ENCODE measurements around the gene WNT2.
"Not testable (repeated sequence)": the region's sequence is repeated elsewhere in the genome, so short reads cannot be mapped to it uniquely, and the experiment has no call there.

The WNT2 gene

DNA sequence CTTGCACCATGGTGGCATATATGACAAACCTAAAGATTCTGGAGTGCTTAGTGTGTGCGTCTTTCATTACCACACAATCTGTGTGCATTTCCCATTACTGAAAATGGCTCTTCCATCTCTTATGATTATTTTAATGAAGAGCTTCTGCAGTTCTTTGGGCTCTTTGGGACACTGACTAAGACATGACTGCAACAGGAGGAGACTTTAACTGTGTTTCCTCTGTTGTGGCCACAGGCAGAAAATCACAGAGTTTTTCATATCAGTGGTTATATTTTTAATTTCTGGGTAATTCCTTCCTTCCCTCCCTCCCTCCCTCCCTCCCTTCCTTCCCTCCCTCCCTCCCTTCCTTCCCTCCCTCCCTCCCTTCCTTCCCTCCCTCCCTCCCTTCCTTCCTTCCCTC is 58.1 kb downstream of the WNT2 start:
- Mint-ChIP-seq H3K36me3 (ENCODE audit: low read depth) (no peaks in the 10 kb centered on the region), H3K27ac (no peak overlapping the region), H3K4me1 (ENCODE audit: low read depth) (no peaks in the 10 kb centered on the region), H3K27me3 (peaks cover 4% of the 10 kb centered on the region), H3K9me3 (no peaks in the 10 kb centered on the region), H3K4me3 (no peak overlapping the region)
- intact Hi-C loops (cut with micrococcal nuclease), result no loop called here

DNA sequence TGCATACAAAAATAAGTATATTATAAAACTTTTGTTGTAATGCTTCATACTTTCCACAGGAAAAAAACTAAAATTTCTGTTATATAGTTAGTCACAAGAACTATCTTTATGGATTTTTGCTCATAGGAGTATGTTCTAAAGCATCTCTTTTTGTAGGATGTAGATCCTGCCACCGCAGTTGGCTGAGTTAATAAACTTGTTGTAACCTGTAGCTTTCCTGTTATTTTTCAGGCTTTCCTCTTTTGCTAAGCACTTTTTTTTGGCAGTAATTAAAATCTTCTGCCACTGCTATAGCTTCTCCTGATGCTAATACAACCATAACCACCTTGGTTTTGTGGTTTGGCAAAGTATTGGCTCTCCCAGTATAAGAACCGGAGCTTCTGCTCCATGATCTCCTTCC is 60.3 kb downstream of the WNT2 start:
- no peaks in the 10 kb centered on the region for H3K9me3 Mint-ChIP-seq
- intact Hi-C loops (cut with micrococcal nuclease), result no loop called here
- H3K36me3 Mint-ChIP-seq (ENCODE audit: low read depth), result no peaks in the 10 kb centered on the region
- H3K4me1 Mint-ChIP-seq (ENCODE audit: low read depth), result no peaks in the 10 kb centered on the region
- H3K27me3 Mint-ChIP-seq, result peaks cover 4% of the 10 kb centered on the region
- no peak overlapping the region for H3K27ac Mint-ChIP-seq
- no peak overlapping the region for H3K4me3 Mint-ChIP-seq

DNA sequence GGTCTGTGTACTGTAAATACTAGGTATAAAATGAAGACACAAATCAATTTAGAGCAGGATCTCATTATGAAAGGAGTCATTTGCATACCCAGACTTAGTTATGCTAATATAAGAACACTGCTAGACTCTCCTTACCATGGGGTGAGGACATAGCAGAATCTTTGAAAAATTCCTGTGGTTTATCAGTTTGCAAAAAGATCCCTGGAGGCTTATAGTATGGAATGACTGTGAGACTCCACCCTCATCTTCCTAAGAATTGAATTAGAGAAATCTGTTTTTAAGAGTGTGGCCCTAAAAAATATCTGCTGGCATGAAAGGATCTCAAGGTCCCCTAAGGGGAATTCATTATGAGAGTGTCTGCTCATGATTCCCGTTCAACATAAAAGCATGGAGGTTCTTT is 63.2 kb downstream of the WNT2 start:
- intact Hi-C loops (cut with micrococcal nuclease), result no loop called here
- H3K36me3 Mint-ChIP-seq (ENCODE audit: low read depth), result no peaks in the 10 kb centered on the region
- H3K4me1 Mint-ChIP-seq (ENCODE audit: low read depth), result no peaks in the 10 kb centered on the region
- H3K4me3 Mint-ChIP-seq, result no peak overlapping the region
- no peaks in the 10 kb centered on the region for H3K9me3 Mint-ChIP-seq
- no peak overlapping the region for H3K27ac Mint-ChIP-seq
- peaks cover 4% of the 10 kb centered on the region for H3K27me3 Mint-ChIP-seq

DNA sequence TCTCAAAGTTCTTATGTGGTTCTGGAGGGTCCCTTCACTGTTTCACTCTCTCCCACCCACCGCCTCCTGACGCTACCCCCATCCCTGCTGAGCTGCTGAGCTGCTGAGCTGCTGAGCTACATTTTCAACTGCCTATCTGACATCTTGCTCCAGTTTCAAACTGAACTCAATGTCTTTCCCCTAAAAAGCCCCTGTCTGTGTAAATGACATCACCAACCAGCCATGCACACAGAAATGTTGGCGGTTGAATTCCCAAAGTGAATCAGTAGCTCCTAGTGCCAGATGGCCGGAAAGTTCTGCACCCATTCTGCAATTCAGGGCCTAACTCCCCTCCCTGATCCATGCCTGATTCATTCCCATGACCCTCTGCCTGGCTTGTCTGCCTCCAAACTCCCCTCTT is 71.2 kb downstream of the WNT2 start:
- intact Hi-C loops (cut with micrococcal nuclease), result no loop called here
- Mint-ChIP-seq H3K36me3 (ENCODE audit: low read depth) (no peaks in the 10 kb centered on the region), H3K4me3 (no peak overlapping the region), H3K4me1 (ENCODE audit: low read depth) (no peaks in the 10 kb centered on the region), H3K9me3 (no peaks in the 10 kb centered on the region), H3K27ac (no peak overlapping the region), H3K27me3 (no peaks in the 10 kb centered on the region)

DNA sequence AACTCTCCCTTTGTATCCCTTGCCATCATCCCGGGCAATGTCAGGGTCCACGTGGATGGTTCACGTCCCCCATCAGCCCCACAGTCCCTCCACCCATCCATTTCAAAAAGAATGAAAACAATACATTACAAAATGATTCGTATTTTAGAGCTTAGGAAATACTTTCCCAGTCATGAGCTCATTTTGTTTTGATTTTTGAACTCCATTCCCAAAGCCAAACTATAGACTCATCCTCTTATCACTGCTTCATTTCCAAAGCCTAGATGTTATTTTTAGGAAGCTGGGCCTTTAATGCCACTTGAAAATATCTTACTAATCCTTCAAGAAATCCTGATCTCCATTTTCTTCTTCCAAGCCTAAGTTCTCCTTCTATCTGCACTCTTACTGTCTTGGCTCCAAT is 72.1 kb downstream of the WNT2 start:
- H3K4me1 Mint-ChIP-seq (ENCODE audit: low read depth), result no peaks in the 10 kb centered on the region
- no peak overlapping the region for H3K27ac Mint-ChIP-seq
- H3K36me3 Mint-ChIP-seq (ENCODE audit: low read depth), result no peaks in the 10 kb centered on the region
- H3K27me3 Mint-ChIP-seq, result no peaks in the 10 kb centered on the region
- no peak overlapping the region for H3K4me3 Mint-ChIP-seq
- no peaks in the 10 kb centered on the region for H3K9me3 Mint-ChIP-seq
- intact Hi-C loops (cut with micrococcal nuclease), result no loop called here

DNA sequence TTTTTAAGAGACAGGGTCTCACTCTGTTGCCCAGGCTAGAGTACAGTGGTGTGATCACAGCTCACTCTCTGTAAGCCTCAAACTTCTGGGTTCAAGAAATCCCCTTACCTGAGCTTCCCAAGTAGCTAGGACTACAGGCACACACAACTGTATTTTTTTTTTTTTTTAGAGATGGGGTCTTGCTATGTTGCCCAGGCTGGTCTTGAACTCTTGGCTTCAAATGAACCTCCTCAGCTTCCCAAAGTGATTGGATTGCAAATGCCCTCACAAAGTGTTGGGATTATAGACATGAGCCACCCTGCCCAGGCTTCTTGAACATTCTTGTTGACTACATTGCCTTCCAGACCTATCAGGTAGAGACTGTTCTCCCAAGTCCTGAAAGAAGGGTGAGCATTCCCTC is 72.6 kb downstream of the WNT2 start:
- Mint-ChIP-seq H3K27me3 (no peaks in the 10 kb centered on the region), H3K4me1 (ENCODE audit: low read depth) (no peaks in the 10 kb centered on the region), H3K9me3 (no peaks in the 10 kb centered on the region), H3K36me3 (ENCODE audit: low read depth) (no peaks in the 10 kb centered on the region), H3K4me3 (no peak overlapping the region), H3K27ac (no peak overlapping the region)
- intact Hi-C loops (cut with micrococcal nuclease), result no loop called here

DNA sequence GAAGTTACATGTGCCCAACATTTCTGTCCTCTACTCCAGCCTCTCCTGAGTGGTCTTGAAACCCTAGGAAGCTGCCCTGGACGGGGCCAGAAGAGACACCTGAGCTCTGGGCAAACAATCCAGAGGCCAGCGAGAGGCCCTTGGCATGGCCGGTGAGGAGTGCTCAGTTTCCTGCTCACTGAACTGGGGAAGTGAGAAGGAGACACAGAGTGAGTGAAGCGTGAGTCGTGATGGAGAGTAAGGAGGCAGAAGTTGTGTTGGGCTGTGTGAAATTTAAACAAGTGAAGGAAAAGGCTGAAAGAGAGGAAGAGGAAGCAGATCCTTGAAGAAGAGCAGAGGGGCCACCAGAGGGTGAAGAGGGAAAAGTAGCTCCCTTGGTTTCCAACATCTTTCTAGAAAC is 73.2 kb downstream of the WNT2 start:
- intact Hi-C loops (cut with micrococcal nuclease), result no loop called here
- Mint-ChIP-seq H3K27me3 (no peaks in the 10 kb centered on the region), H3K27ac (no peak overlapping the region), H3K36me3 (ENCODE audit: low read depth) (no peaks in the 10 kb centered on the region), H3K4me1 (ENCODE audit: low read depth) (no peaks in the 10 kb centered on the region), H3K4me3 (no peak overlapping the region), H3K9me3 (no peaks in the 10 kb centered on the region)

DNA sequence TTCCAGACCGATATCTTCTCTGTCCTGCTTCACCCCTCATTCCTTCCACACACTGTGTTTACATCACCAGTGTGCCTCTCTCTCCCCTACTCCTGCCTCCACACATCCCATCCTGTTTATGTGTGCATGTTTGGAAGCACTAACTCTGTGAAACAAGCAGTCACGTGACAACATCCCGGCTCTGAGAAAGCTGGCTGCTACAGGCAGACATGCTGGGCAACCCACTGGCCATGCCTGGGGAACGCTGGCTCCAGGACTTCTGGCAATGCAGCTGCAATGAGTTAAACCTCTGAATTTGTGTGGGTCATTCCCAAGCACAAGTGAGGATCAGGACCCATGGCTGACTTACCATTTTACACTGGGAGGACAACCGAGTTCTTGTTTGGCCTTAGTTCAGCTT is 74.0 kb downstream of the WNT2 start:
- Mint-ChIP-seq H3K36me3 (ENCODE audit: low read depth) (no peaks in the 10 kb centered on the region), H3K27ac (no peak overlapping the region), H3K4me3 (no peak overlapping the region), H3K4me1 (ENCODE audit: low read depth) (no peaks in the 10 kb centered on the region), H3K9me3 (no peaks in the 10 kb centered on the region), H3K27me3 (no peaks in the 10 kb centered on the region)
- intact Hi-C loops (cut with micrococcal nuclease), result no loop called here

DNA sequence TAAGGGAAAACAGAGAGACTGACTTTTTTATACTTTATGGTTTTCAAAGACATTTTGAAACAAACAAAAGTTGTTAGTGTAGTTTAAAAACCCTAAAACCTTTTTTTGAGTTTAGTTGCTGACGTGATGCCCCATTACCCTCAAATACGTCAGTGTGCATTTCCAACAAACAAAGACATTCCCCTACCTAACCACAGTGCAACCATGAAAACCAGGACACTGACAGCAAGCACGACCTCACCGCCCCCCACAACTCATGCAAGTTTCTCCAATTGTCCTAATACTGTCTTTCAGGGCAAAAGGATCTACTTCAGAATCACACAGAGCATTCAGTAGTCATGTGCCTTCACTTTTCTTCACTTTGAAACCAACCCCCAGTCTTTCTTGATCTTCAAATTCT is 75.0 kb downstream of the WNT2 start:
- Mint-ChIP-seq H3K4me1 (ENCODE audit: low read depth) (no peaks in the 10 kb centered on the region), H3K27ac (no peak overlapping the region), H3K4me3 (no peak overlapping the region), H3K36me3 (ENCODE audit: low read depth) (no peaks in the 10 kb centered on the region), H3K27me3 (no peaks in the 10 kb centered on the region), H3K9me3 (no peaks in the 10 kb centered on the region)
- intact Hi-C loops (cut with micrococcal nuclease), result no loop called here

DNA sequence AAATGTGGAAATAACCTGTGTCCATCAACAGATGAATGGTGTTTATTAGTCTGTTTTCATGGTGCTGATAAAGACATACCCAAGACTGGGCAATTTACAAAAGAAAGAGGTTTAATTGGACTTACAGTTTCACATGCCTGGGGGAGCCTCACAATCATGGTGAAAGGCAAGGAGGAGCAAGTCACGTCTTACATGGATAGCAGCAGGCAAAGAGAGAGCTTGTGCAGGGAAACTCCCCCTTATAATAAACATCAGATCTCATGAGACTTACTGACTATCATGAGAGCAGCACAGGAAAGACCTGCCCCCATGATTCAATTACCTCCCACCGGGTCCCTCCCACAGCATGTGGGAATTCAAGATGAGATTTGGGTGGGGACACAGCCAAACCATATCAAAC is 77.2 kb downstream of the WNT2 start:
- intact Hi-C loops (cut with micrococcal nuclease); H3K27ac Mint-ChIP-seq; H3K36me3 Mint-ChIP-seq (ENCODE audit: low read depth); H3K27me3 Mint-ChIP-seq; H3K4me1 Mint-ChIP-seq (ENCODE audit: low read depth); H3K4me3 Mint-ChIP-seq; H3K9me3 Mint-ChIP-seq: not testable (repeated sequence)

DNA sequence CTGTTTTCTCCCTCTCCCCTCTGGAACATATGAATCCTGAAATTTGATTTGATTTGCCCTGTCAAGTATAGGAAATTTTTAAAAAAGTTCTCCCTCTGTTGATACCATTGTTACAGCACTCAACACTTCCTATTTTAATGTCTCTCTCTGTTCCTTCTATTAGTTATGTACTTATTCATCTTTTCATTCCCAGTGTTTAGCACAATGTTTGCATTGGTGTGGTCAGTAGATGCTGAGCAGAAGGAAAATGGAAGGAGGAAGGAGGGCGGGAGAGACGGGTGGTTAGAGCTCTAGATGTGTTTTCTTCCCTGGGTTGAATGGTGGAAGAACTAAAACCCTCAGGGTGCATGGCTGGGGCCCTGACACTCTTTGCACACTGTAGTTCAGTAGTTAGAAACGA is 79.5 kb downstream of the WNT2 start:
- H3K27me3 Mint-ChIP-seq, result no peaks in the 10 kb centered on the region
- H3K4me3 Mint-ChIP-seq, result no peak overlapping the region
- no peaks in the 10 kb centered on the region for H3K4me1 Mint-ChIP-seq (ENCODE audit: low read depth)
- H3K27ac Mint-ChIP-seq, result no peak overlapping the region
- no peaks in the 10 kb centered on the region for H3K36me3 Mint-ChIP-seq (ENCODE audit: low read depth)
- intact Hi-C loops (cut with micrococcal nuclease), result no loop called here
- H3K9me3 Mint-ChIP-seq, result no peaks in the 10 kb centered on the region

DNA sequence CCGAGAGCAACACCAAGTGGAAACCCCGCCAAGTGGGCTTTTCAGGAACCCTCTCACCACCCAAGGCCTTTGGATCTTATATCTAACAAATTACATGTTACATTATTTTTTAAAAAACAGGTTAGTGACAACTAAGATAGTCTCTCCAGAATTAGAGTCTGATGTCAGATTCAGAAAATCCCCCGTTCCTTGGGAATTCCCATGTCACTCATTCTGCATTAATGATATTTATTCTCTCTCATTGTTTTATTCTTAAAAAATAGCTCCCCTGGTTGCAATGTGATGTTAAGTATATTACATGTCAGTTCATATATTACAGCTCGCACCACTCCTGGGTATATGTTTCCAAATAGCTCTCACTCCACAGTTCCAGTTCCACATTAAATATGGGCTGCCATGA is 81.8 kb downstream of the WNT2 start:
- Mint-ChIP-seq H3K27me3 (peaks cover 2% of the 10 kb centered on the region), H3K4me3 (no peak overlapping the region), H3K36me3 (ENCODE audit: low read depth) (no peaks in the 10 kb centered on the region), H3K27ac (no peak overlapping the region), H3K4me1 (ENCODE audit: low read depth) (peaks cover 7% of the 10 kb centered on the region), H3K9me3 (no peaks in the 10 kb centered on the region)
- intact Hi-C loops (cut with micrococcal nuclease), result no loop called here

DNA sequence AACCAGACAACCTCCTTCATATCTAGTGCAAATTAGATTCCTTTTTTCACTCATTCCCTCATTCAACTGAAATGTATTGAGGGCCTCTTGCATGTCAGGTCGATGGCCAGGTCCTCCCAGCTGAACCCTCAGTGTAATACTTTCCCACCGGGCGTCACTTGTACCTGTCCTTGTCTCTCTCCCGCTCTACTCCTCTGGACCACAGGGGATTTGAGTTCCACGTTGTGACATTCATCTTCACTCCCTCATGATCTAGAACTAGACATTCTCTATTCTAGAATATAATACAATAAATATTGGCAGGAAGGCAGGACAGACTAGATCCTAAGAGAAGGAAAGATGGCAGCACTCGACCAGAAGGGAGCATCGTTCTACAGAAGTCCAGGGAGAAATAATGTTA is 83.9 kb downstream of the WNT2 start:
- no peaks in the 10 kb centered on the region for H3K36me3 Mint-ChIP-seq (ENCODE audit: low read depth)
- peaks cover 4% of the 10 kb centered on the region for H3K27me3 Mint-ChIP-seq
- no peak overlapping the region for H3K27ac Mint-ChIP-seq
- H3K4me3 Mint-ChIP-seq, result no peak overlapping the region
- H3K9me3 Mint-ChIP-seq, result peaks cover under 1% of the 10 kb centered on the region
- H3K4me1 Mint-ChIP-seq (ENCODE audit: low read depth), result peaks cover 7% of the 10 kb centered on the region
- intact Hi-C loops (cut with micrococcal nuclease), result no loop called here

DNA sequence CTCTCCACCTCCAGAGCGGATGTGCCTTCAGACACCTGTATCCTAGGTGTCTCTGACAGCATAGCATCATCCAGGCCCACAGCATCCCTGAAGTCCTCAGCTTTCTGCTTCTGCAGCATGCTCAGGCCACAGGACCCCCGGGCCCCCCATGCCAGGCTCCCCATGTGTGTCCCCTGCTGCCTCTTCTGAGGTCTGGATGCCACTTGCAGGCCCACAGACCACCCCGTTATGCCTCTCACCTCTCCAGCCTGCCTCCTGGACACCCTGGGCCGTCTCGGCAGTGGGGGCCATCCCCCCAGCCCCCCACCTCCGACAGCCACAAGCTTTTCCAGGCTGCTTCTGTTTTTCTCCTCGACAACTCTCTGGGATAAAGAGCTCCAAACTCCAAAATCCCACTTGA is 84.4 kb downstream of the WNT2 start:
- H3K36me3 Mint-ChIP-seq (ENCODE audit: low read depth), result no peaks in the 10 kb centered on the region
- intact Hi-C loops (cut with micrococcal nuclease), result no loop called here
- H3K27ac Mint-ChIP-seq, result no peak overlapping the region
- peaks cover 4% of the 10 kb centered on the region for H3K27me3 Mint-ChIP-seq
- peaks cover 7% of the 10 kb centered on the region for H3K4me1 Mint-ChIP-seq (ENCODE audit: low read depth)
- peaks cover 5% of the 10 kb centered on the region for H3K9me3 Mint-ChIP-seq
- no peak overlapping the region for H3K4me3 Mint-ChIP-seq

DNA sequence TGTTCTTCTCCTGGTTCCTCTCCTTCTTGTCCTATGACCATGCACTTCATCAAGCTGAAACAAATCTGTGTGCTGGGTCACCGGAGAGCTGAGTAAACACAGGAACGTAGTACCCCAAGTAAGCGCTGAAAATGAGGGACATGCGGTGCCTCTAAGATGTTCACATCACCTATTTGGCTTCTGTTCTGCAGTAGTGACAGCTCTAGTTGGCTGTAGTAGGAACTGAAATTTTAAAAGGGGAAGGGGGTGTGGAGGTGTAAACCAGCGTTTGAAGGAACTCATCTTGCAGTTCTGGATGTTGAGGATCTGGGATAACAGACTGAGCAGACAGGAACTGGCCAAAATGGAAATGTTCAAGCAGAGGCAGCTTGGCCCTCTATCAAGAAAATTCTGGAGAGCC is 85.2 kb downstream of the WNT2 start:
- H3K9me3 Mint-ChIP-seq, result peaks cover 10% of the 10 kb centered on the region
- peaks cover 4% of the 10 kb centered on the region for H3K27me3 Mint-ChIP-seq
- H3K4me1 Mint-ChIP-seq (ENCODE audit: low read depth), result peaks cover 7% of the 10 kb centered on the region
- intact Hi-C loops (cut with micrococcal nuclease), result no loop called here
- H3K27ac Mint-ChIP-seq, result no peak overlapping the region
- no peaks in the 10 kb centered on the region for H3K36me3 Mint-ChIP-seq (ENCODE audit: low read depth)
- H3K4me3 Mint-ChIP-seq, result no peak overlapping the region

DNA sequence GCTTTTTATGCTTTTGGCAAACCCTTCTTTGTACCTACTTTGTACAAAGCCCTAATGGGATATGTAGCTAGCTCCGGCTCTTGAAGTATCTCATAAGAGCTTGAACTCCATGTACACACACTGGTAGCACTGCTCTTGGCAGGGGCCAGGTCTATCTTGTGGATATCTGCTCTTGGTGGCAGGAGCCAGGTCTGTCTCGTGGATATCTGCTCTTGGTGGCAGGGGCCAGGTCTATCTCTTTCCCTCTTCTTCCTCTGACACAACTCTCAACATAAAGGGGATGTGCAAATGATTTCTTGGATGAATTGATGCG is 91.9 kb downstream of the WNT2 start:
- Mint-ChIP-seq H3K27ac (no peak overlapping the region), H3K36me3 (ENCODE audit: low read depth) (no peaks in the 10 kb centered on the region), H3K9me3 (peaks cover 16% of the 10 kb centered on the region), H3K4me1 (ENCODE audit: low read depth) (no peaks in the 10 kb centered on the region), H3K4me3 (no peak overlapping the region), H3K27me3 (peaks cover 2% of the 10 kb centered on the region)
- intact Hi-C loops (cut with micrococcal nuclease), result no loop called here

Data from dendritic cell treated with granulocyte-macrophage colony-stimulating factor and Interleukin-4, amounts not matched to agents 40 ng/mL and 50 ng/mL, for 4 days (primary cell).